HepG2 (cell line): Measurements from ENCODE around the gene SENP5. TPM values are rescaled to one million over a fixed set of nuclear protein-coding genes. Genes with fewer than 3 reads are reported as not detected.

Experiments
- FOXO1 ChIP-seq: sonication (generic); formaldehyde crosslinking; IDR thresholded peaks from 2 replicates; pipeline ENCODE4 v1.4.0; 2020; ENCODE audit warnings: missing genetic modification reagents
- GFI1 ChIP-seq: sonication (generic); formaldehyde crosslinking; IDR thresholded peaks from 2 replicates; pipeline ENCODE4 v1.5.0; 2020; ENCODE audit warnings: missing genetic modification reagents, mild to moderate bottlenecking, borderline replicate concordance
- HOXD1 ChIP-seq: sonication (generic); formaldehyde crosslinking; IDR thresholded peaks from 2 replicates; pipeline ENCODE4 v1.5.0; 2020; ENCODE audit warnings: missing genetic modification reagents
- MXD1 ChIP-seq: sonication (generic); formaldehyde crosslinking; IDR thresholded peaks from 2 replicates; pipeline ENCODE4 v1.4.0; 2020; ENCODE audit warnings: mild to moderate bottlenecking, missing genetic modification reagents
- NCOA5 ChIP-seq: sonication (generic); formaldehyde crosslinking; IDR thresholded peaks from 2 replicates; pipeline ENCODE4 v1.4.0; 2020; ENCODE audit warnings: missing genetic modification reagents
- NFE2 ChIP-seq: sonication (generic); formaldehyde crosslinking; IDR thresholded peaks from 2 replicates; pipeline ENCODE4 v1.4.0; 2020; ENCODE audit warnings: missing genetic modification reagents
- PHF5A ChIP-seq: IDR thresholded peaks from one replicate; pipeline ENCODE4 v1.6.1; 2018; ENCODE audit warnings: low read depth, missing genetic modification reagents; ENCODE audit not compliant: unreplicated experiment
- ZNF362 ChIP-seq: sonication (generic); formaldehyde crosslinking; IDR thresholded peaks from 2 replicates; pipeline ENCODE4 v1.4.0; 2020; ENCODE audit warnings: missing genetic modification reagents, mild to moderate bottlenecking, borderline replicate concordance
- ZNF530 ChIP-seq: sonication (generic); formaldehyde crosslinking; IDR thresholded peaks from 2 replicates; pipeline ENCODE4 v1.5.0; 2020; ENCODE audit warnings: low read depth, mild to moderate bottlenecking, missing genetic modification reagents
- ZNF562 ChIP-seq: sonication (generic); formaldehyde crosslinking; IDR thresholded peaks from 2 replicates; pipeline ENCODE4 v1.8.0; 2022; ENCODE audit warnings: missing genetic modification reagents, borderline replicate concordance
- ZNF605 ChIP-seq: sonication (generic); formaldehyde crosslinking; IDR thresholded peaks from 2 replicates; pipeline ENCODE4 v1.8.0; 2022; ENCODE audit warnings: mild to moderate bottlenecking, missing genetic modification reagents
- polyA plus RNA-seq, 8 experiments: library from polyadenylated mRNA; depleted of rRNA in 3 of 8; stranded (reverse) in 7 of 8; unstranded in 1 of 8; fragments of >200 nt; fragmentation: Illumina TruSeq in 4 of 8; extraction: Trizol in 4 of 8; gene quantifications; 2 replicates each; pipeline versions ENCODE4 v1.2.1 to v1.2.3, GENCODE V29; 2011 to 2016; ENCODE audit warnings: low read depth in 4 of 8, missing spikeins in 1 of 8, mixed read lengths in 1 of 8; ENCODE audit not compliant: insufficient read depth in 1 of 8
- total RNA-seq, 5 experiments: library from RNA; depleted of rRNA; stranded (reverse); fragments of >200 nt; fragmentation: Illumina TruSeq; extraction: Trizol; gene quantifications; 2 replicates each; pipeline ENCODE4 v1.2.3, GENCODE V29; 2016; ENCODE audit warnings: low read depth in 1 of 5
- TF ChIP-seq, protein P1 (sequence below): fragments of 450-650 bp; IDR thresholded peaks from 2 replicates; pipeline ENCODE4 v1.6.1; 2016
- TF ChIP-seq, protein P2 (sequence below): sonication (generic); formaldehyde crosslinking; IDR thresholded peaks from 2 replicates; pipeline ENCODE4 v1.4.0; 2020; ENCODE audit warnings: missing genetic modification reagents, mild to moderate bottlenecking, borderline replicate concordance
- TF ChIP-seq, protein P3 (sequence below): sonication (generic); formaldehyde crosslinking; IDR thresholded peaks from 2 replicates; pipeline ENCODE4 v1.4.0; 2020; ENCODE audit warnings: missing genetic modification reagents, borderline replicate concordance

Gene SENP5
- total and polyA plus RNA-seq, 2 of the 13 experiments (the other 11 are each of a cell fraction or from before 2014, with no cell fraction given): 17.6 to 30.9 TPM

GRCh38 chr3:196942226-196942914 is 74.7 kb downstream of the SENP5 start, which contains the start of gene NCBP2 (continued):
- TF ChIP-seq, protein P1, sequence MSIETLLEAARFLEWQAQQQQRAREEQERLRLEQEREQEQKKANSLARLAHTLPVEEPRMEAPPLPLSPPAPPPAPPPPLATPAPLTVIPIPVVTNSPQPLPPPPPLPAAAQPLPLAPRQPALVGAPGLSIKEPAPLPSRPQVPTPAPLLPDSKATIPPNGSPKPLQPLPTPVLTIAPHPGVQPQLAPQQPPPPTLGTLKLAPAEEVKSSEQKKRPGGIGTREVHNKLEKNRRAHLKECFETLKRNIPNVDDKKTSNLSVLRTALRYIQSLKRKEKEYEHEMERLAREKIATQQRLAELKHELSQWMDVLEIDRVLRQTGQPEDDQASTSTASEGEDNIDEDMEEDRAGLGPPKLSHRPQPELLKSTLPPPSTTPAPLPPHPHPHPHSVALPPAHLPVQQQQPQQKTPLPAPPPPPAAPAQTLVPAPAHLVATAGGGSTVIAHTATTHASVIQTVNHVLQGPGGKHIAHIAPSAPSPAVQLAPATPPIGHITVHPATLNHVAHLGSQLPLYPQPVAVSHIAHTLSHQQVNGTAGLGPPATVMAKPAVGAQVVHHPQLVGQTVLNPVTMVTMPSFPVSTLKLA: peak; percentile 87
- TF ChIP-seq NFE2 (no peak), PHF5A (peak; percentile 83), HOXD1 (CRISPR knock-in tag) (0 out of 2 replicates have a peak, but pooled peaks have one; percentile 54), ZNF530 (CRISPR knock-in tag) (no peak), MXD1 (CRISPR knock-in tag) (peak; percentile 89), ZNF562 (CRISPR knock-in tag) (no peak), ZNF605 (CRISPR knock-in tag) (peak; percentile 87; the same call in 1 of the 2 replicates), ZNF362 (CRISPR knock-in tag) (no peak; the same call in 1 of the 2 replicates), FOXO1 (peak; percentile 64), NCOA5 (CRISPR knock-in tag) (no peak), GFI1 (CRISPR knock-in tag) (peak; percentile 62)
- TF ChIP-seq, protein P2, sequence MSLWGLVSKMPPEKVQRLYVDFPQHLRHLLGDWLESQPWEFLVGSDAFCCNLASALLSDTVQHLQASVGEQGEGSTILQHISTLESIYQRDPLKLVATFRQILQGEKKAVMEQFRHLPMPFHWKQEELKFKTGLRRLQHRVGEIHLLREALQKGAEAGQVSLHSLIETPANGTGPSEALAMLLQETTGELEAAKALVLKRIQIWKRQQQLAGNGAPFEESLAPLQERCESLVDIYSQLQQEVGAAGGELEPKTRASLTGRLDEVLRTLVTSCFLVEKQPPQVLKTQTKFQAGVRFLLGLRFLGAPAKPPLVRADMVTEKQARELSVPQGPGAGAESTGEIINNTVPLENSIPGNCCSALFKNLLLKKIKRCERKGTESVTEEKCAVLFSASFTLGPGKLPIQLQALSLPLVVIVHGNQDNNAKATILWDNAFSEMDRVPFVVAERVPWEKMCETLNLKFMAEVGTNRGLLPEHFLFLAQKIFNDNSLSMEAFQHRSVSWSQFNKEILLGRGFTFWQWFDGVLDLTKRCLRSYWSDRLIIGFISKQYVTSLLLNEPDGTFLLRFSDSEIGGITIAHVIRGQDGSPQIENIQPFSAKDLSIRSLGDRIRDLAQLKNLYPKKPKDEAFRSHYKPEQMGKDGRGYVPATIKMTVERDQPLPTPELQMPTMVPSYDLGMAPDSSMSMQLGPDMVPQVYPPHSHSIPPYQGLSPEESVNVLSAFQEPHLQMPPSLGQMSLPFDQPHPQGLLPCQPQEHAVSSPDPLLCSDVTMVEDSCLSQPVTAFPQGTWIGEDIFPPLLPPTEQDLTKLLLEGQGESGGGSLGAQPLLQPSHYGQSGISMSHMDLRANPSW: 0 out of 2 replicates have a peak, but pooled peaks have one; percentile 48
- TF ChIP-seq, protein P3, sequence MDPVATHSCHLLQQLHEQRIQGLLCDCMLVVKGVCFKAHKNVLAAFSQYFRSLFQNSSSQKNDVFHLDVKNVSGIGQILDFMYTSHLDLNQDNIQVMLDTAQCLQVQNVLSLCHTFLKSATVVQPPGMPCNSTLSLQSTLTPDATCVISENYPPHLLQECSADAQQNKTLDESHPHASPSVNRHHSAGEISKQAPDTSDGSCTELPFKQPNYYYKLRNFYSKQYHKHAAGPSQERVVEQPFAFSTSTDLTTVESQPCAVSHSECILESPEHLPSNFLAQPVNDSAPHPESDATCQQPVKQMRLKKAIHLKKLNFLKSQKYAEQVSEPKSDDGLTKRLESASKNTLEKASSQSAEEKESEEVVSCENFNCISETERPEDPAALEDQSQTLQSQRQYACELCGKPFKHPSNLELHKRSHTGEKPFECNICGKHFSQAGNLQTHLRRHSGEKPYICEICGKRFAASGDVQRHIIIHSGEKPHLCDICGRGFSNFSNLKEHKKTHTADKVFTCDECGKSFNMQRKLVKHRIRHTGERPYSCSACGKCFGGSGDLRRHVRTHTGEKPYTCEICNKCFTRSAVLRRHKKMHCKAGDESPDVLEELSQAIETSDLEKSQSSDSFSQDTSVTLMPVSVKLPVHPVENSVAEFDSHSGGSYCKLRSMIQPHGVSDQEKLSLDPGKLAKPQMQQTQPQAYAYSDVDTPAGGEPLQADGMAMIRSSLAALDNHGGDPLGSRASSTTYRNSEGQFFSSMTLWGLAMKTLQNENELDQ (CRISPR knock-in tag): no peak
